GM21360 (cell line): ENCODE data around the gene SASH1.
"Not testable (repeated sequence)": the region's sequence is repeated elsewhere in the genome, so short reads cannot be mapped to it uniquely, and the experiment has no call there.

ENCODE experiments used
- ATAC-seq: cut with Tn5 transposase; IDR thresholded peaks from one replicate; pipeline ENCODE4 v1.9.1; 2021; ENCODE audit warnings: mild to moderate bottlenecking, moderate library complexity; ENCODE audit not compliant: unreplicated experiment

The SASH1 gene

DNA sequence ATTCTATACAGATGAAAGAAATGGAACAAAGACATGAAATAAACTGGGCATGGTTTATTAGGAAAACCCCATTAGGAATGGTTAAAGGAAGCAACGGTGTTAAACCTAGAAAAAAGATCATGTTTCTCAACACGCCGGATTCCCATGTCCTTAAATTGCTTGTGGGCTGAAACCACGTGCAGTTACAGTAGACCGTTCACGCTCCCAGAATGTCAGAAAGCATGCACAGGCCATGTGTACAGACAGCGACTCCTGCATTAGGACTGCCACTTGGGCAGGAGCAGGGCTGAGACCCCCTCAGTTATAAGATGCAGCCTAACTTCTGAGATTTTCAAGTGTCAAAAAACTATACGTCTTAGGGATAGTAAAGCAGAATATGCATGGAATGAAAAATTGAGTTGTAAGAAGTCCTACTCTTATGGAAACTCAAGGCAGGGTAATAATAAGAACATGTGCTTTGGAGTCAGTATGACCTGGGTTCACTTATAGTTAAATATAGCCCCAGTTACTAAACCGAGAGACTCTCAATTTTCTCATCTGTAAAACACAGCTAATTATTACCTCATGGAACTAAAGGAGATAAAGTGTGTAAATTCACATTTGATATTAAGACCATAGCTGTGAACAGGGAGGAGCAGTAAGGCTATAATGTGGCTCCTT lies 230.2 kb downstream of the SASH1 start:
- no peak for ATAC-seq

DNA sequence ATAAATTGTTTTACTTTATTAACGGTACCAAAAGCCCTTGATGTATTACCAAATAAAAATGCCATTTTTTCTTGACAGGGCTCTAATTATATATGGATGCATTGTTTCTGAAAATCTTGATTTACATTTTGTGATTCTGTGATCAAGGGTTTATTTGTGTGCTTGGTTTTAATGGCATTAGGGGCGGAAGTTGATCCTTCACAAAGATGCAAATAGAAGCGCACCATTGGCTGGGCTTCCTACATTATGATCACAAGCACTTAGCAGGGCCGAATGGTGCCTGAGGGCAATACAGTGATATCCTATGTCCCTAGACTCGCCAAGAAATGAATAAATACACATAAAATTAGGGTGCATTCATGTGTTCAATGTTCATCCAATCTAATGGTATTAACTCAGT lies 231.3 kb downstream of the SASH1 start:
- ATAC-seq = no peak

DNA sequence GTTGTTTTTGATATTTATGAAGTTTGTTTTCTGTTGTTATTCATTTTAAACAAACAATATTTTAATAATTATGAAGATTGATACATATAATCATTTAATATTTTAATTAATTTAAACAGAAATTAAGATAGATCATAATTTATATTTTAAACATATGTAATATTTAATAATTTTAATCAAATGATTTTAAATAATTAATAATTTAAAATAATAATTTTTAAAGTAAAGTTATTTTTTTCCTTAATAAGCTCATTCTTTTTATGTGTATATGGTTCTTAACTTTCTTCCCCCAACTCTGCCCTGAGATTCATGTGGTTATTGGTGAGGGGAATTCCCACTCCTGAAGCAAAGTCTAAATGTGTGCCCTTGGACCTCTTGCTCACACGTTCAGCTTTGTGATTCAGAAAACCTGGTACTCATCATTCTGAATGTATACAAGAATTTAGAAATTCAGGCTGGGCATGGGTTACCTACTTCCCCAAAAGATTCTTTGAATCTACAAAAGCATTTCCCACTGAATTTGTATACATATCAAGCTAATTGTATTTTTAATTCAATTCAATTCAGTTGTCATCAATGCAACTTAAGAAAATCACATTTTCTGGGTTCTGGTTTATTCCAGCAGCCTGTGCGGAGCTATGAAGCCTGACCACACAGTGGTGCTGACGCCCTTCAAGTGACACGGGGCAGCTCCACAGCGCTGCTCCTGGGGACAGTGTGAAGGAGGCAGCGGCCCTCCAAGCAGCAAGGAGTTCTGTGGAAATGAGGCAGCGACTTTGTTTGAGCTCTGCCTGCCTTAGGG lies 235.2 kb downstream of the SASH1 start:
- ATAC-seq = peak; percentile 100

DNA sequence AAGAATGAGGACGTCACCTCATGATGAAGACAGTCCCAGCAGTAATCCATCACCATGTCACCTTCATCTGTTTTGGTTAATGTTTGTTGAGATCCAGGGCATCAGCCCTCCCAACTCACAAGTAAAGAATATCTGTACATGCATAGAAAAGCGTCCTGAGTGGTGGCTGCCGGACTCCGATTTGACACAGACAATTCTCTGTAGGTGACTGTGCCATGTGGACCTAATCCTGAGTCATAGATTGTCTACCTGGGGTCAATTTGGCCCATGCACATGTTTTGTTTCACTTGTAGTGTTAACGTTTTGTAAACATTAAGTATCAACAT lies 235.8 kb downstream of the SASH1 start:
- peak; percentile 13 for ATAC-seq

DNA sequence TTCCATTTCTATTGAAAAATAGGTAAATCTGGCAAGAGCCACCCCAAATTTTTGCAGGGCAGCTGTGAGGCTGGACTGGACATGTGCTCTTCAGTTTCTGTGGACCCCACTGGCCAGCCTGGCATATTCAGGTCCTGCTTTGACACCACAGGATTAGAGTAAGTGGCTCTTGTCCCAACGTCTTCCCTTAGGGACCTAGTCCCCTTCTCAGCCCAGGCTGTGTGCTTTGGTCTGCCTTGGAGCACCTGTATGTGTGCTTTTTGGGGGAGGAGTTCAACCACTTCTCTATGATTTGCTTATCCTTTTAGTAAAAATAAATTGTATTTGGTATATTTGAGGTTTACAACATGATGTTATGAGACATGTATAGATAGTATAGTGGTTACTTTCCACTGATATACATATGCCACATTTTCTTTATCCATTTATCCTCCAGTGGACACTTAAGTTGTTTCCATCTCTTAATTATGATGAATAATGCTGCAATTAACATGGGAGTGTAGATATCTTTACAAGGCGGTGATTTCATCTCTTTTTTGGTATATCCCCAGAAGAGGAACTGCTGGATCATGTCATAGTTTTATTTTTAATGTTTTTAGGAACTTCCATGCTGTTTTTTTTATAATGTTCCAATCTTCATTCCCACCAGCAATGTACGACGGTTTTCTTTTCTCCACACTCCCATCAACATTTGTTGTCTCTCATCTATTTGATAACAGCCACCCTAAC lies 236.4 kb downstream of the SASH1 start:
- no peak for ATAC-seq

DNA sequence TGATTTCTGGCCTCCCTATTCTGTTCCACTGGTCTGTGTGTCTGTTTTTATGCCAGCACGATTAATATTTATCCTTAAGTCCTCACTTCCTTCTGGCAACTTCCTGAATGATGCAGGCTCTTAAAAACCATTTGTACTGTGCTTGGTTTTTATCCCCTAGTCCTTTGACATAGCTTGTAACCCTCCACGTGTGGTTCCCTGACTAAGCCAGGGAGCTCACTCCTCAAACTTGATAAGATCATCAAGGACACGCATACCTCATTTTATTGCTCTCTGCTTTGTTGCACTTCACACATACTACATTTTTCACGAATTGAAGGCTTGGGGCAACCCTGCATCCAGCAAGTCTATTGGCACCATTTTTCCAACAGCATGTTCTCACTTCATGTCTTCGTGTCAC lies 237.8 kb downstream of the SASH1 start:
- no peak for ATAC-seq

DNA sequence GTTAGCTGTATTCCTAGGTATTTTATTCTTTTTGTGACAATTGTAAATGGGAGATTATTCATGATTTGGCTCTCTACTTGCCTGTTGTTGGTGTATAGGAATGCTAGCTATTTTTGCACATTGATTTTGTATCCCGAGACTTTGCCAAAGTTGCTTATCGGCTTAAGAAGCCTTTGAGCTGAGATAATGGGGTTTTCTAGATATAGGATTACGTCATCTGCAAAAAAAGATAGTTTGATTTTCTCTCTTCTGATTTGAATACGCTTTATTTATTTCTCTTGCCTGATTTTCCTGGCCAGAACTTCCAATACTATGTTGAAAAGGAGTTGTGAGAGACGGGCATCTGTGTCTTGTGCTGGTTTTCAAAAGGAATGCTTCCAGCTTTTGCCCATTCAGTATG lies 241.0 kb downstream of the SASH1 start:
- ATAC-seq = no peak

DNA sequence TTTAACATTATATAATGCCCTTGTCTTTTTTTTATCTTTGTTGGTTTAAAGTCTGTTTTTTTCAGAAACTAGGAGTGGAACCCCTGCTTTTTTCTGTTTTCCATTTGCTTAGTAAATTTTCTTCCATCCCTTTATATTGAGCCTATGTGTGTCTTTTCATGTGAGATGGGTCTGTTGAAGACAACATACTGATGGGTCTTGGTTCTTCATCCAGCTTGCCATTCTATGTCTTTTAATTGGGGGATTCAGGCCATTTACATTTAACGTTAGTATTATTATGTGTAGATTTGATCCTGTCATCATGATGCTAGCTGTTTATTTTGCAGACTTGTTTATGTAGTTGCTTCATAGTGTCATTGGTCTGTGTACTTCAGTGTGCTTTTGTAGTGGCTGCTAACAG lies 243.0 kb downstream of the SASH1 start:
- ATAC-seq = not testable (repeated sequence)

DNA sequence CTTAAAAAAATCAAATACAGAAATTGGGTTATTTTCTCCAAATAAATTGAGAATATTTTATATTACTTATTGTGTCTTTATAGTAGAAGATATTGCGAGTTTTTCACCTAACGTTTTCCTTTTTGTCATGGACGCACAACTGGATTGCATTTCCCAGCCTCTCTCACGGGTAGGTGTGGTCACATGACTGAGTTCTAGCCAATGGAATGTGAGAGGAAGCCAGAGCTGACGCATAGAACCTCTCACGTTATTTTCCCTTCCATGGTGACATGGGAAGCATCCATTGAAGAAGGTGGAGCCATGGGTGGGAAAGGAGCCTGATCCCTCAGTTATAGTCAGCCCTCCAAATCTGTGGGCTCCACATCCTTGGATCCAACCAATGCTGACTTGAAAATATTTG lies 248.2 kb downstream of the SASH1 start:
- no peak for ATAC-seq

DNA sequence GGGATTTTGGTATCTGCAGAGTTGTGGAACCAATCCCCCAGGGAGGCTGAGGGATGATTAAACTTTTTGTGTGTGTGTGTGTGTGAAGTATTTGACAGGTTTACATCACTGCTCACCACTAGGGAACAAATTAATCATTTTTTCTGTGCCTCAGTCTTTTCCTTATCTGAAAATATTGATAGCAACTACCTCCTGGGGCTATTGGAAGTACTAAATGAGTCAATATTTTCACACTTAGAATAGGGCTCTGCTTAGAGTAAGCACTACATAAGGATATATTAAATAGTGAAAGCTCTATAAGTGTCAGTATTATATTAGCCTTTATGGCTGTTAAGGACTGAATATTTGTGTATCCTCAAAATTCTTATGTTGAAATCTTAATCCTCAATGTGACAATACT lies 249.0 kb downstream of the SASH1 start:
- ATAC-seq = no peak

DNA sequence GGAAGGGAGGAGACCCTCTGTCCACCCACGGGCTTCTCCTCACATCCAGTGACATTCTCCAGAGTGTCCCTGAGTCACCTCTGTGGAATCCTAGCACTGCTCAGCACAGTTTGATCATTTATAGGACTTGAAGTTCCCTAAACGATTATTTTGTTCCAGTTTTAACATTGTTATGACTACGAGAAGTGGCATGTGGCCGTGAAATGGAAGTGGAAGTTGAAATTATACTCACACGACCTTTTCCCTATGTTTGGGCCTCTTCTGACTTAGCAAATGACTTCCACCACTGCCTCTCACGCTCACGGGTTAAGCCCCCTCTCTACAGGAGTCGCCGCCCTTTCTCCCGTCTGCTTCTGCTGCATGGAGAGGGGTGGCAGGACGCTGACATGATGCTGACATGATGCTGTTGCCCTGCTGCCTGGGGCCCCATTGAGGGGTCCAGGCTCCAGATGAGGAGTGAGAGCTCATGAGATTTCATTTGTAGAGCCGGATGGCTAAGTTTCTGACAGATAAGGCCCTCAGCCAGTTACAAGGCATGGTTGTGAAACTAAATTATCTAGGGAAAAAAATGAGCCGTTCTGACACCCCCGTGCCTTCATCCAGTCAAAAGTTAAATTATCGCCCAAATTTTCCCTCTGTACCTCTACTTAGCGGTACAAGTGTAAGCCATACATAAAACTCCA lies 250.6 kb downstream of the SASH1 start:
- no peak for ATAC-seq

DNA sequence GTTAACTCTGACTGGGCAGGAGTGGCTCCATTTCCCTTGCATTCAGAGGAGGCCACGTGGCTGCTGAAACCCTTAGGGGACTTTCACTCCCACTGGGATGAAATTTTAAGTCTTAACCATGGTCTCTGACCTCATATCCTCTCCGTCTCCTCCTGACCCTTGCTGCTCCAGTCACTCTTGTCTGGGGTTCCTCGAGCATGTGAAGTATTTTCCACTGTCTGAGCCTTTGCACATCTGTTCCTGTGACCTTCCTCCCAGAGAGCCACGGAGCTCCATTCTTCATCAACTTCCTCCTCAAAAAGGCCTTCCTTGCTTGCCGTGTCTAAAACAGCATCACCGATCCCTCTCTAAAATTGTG lies 251.2 kb downstream of the SASH1 start:
- no peak for ATAC-seq

DNA sequence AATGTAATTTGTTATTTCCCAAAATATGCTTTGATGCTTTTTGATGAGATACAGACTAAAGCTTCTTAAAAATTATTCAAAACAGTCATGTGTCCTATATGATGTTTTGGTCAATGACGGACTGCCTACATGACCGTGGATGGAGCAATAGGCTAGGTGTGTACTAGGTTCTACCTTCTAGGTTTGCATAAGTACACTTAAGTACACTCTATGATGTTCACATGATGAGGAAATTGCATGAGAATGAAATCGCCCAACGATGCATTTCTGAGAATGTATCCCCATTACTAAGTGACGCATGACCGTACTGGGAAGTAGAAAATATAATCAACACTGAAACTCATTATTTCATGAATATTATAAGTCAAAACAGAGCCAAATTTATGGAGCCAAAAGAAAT lies 252.9 kb downstream of the SASH1 start:
- ATAC-seq = no peak

DNA sequence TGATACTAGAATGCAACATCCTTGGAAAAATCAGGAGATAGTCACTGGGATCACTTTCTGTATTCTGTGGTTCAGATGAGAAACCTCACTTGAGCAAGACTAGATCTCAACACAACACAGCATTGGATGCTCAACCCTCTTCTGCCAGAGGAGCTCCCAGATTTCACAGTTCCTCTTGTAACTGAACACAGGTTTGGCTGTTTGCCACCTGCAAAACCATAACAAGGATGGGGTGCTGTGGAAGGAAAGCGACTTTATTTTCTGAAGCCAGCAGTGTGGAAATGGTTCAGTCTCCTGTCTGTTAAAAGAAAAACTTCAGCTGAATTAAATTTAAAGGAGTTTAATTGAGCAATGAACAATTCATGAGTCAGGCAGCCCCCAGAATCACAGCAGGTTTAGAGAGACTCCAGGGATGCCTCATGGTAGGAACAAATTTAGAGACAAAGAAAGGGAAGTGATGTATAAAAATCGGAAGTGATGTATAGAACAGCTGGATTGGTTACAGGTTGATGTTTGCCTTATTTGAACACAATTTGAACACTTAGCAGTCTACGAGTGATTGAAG lies 254.3 kb downstream of the SASH1 start:
- ATAC-seq = no peak

DNA sequence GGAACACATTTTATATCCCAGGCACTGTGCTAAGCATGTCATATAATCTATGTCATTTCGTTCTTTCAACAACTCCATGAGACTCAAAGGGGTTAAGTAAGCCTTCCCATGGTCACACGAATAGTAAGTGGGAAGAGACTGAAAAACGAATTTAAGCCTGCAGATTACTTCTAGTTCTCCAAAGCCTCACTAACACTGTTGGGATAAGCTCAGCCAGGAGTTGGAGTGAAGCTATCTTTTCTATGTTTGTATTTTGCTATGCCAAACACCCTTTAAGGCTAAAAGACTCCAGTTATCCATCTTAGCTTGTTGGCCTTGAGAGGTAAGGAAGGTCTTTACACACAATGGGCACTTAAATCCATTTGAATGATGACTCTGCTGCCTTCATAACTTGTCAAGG lies 256.1 kb downstream of the SASH1 start:
- ATAC-seq = no peak

DNA sequence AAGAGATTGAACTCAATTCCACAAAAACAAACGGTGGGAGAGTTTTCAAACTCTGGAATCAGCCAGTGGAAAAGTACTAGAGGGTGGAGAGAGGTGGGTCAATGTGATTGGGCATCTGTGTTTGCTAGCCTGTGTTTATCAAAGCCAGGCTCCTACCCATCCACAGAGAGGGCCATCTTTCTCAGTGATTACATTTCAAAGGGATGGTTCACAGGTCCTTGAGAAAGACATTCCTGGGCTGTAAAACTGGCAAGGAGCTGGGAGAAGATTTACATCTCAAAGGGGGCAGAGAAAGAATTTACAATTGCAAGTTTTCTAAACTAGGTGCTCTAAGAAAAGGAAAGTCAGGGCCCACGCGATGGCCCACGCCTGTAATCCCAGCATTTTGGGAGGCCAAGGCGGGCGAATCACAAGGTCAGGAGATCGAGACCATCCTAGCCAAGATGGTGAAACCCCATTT lies 257.4 kb downstream of the SASH1 start:
- ATAC-seq = no peak
